ENCODE results near the gene LTF. TPM values are rescaled to one million over a fixed set of nuclear protein-coding genes. Genes with fewer than 3 reads are reported as not detected.
A peak's percentile ranks its signal among the peaks of the same experiment; 100 is the strongest.
"Not testable (repeated sequence)": the region's sequence is repeated elsewhere in the genome, so short reads cannot be mapped to it uniquely, and the experiment has no call there.

LTF gene
- polyA plus RNA-seq, 5 donors, result 3.1 to 7.1 (median 4.9) TPM

DNA sequence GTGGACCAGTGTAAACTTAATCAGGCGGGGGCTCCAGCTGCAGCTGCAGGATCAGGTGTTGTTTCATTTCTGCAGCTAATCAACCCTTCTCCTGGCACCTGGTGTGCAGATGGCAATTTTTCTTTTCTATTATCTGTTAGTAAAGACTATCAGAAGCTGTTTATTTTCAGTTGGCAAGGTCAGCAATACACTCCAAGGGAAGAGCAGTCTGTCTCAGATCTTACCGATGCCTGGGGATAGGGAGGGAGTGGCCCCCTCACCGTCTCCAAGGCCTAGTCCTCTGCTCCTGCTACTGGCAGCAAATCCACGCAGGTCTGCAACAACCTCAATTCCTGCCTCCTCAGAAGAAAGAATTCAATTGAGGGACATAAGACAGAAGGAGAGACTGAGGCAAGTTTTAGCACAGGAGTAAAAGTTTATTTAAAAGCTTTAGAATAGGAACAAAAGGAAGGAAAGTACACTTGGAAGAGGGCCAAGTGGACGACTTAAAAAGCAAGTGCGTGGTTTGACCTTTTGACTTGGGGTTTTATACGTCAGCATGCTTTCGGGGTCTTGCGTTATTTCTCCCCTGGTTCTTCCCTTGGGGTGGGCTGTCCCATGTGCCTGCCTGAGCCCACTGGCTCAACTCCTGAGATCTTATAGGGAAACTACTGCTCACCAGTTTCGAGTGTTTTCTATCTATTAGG lies 48.4 kb downstream of the LTF start:
- no peak for DNase-seq

DNA sequence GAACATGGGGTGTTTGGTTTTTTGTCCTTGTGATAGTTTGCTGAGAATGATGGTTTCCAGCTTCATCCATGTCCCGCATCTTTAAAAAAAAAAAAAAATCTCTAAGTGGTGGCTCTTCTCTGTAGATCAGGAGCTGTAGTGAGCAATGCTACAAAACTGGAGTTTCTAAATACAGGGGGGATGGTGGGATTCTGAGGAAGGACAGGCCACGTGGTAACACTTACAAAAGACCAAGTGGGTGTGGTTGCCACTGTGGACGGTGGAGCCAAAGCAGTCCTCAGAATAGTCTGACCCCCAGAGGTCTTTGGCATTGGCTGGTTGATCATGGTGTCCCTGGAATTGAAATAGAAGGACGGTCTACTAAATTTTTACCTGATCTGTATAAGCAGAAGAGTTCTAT lies 50.0 kb downstream of the LTF start:
- DNase-seq, result no peak

DNA sequence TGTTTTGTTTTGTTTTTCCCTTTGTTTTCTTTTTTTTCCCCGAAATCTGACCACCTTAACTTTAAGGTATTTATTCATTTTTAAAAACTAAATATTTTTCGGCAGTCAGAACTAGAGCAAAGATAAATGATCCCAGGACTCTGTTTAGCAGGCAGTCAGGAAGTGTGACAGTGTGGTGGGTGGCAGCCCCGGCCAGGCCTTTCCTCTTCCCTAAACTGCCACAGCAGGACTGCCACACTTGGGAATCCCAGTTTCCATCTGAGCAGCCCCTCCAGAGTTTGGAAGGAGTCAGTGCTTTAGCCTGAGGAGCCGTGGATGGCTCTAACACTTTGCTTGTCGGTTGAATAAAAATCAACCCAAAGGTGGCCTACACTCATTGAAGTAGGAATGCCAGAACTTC lies 50.8 kb downstream of the LTF start:
- DNase-seq, result no peak

DNA sequence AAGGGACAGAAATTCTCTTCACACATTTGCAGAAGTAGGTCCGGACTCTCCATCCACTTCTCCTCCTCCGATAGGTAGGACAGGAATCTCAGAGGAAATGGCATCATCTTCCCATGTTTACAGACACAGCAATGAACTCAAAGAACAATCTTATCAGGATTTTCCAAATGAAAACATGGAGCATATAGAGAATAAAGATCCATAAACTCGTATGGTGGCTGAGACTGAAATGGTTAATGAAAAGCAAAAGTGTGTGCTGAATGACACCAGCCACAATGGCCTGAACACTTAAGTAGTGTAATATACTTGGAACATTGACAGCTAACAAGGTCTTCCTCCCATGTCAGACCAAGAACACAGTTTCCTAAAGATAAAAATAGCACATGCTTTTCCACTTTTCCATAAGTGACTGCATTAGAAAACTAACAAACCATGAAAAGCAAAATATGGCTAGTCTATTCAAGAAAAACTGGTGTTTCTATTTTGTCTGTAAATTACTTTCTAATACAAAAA lies 51.9 kb downstream of the LTF start:
- DNase-seq, result no peak

DNA sequence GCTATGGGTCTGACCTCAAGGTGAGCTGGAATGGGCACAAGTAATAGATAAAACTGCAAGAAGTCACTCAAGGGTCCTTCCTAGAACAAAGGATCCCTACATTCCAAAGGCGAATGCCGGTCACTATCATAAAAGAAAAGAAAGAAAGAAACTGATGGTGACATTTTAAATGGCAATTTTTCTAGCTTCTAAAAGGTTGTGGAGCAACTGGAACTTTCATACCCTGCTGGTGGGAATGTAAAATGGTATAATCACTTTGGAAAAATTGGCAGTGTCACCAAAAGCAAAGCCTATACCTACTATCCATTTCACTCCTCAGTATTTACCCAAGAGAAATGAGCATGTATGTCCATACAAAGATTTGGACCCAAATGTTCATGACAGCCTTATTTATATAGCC lies 53.4 kb downstream of the LTF start:
- DNase-seq, result no peak

DNA sequence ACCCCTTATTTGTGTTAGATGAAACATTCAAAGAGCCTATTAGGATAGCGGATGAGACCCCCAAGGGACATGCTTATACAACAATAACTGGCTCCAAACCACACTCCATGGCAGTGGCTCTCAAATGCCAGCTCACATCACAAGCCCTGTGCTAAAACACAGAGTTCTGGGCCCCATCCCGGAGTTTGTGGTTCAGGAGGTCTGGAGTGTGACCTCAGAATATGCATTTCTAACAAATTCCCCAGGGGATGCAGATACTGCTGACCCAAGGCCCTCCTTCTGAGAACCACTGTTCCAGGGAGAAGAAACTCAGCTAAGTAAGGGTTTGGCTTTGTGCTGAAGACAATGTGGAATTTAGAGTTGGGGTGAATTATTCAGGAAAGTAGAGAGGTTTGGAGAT lies 54.0 kb downstream of the LTF start:
- DNase-seq, result no peak

DNA sequence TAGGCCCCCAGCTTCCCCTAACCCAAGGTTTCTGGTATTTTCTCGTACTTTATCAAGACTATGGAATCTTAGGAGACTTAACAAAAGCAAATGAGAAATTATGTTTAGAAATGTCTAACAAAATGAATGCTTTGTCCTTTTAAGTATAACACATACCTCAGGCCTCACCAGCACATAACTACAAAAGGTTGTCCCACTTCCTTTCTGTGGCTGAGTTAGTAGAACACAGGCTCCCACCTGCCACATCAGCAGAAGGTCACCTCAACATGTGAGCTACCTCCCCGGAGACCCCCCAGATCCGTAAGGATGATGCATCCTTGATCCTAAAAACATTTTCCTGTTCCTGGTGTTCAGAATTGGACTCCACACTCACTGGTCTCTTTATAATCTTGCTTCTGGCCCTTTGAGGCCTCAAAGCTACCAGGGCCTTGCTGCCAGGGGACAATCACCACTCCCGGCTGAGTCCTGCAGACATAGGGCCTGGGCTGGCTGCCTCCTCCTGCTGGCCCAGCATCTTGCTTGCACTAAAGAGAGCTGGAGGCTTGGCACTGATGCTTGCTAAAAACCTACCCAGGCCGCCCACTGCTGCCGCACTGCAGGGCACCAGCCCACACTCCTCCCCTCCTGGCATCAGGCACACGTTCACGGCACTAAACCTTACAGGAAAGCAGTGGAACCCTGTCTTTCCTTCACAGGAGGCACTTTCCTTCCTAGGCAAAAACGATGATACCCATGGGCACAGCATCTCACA lies 54.8 kb downstream of the LTF start:
- DNase-seq, result no peak

DNA sequence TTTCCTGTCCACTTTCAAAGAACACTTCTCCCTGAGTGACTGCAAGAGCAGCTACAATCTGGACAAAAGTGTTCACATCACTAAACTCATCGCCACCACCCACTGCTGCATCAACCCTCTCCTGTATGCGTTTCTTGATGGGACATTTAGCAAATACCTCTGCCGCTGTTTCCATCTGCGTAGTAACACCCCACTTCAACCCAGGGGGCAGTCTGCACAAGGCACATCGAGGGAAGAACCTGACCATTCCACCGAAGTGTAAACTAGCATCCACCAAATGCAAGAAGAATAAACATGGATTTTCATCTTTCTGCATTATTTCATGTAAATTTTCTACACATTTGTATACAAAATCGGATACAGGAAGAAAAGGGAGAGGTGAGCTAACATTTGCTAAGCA lies 55.9 kb downstream of the LTF start:
- DNase-seq, result no peak

DNA sequence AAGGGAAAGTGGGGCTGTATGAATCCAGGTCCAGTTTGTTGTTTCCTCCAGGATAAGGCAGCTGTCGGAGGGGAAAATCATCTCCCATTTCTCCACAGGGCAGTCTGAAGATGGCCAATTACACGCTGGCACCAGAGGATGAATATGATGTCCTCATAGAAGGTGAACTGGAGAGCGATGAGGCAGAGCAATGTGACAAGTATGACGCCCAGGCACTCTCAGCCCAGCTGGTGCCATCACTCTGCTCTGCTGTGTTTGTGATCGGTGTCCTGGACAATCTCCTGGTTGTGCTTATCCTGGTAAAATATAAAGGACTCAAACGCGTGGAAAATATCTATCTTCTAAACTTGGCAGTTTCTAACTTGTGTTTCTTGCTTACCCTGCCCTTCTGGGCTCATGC lies 56.7 kb downstream of the LTF start:
- no peak for DNase-seq

DNA sequence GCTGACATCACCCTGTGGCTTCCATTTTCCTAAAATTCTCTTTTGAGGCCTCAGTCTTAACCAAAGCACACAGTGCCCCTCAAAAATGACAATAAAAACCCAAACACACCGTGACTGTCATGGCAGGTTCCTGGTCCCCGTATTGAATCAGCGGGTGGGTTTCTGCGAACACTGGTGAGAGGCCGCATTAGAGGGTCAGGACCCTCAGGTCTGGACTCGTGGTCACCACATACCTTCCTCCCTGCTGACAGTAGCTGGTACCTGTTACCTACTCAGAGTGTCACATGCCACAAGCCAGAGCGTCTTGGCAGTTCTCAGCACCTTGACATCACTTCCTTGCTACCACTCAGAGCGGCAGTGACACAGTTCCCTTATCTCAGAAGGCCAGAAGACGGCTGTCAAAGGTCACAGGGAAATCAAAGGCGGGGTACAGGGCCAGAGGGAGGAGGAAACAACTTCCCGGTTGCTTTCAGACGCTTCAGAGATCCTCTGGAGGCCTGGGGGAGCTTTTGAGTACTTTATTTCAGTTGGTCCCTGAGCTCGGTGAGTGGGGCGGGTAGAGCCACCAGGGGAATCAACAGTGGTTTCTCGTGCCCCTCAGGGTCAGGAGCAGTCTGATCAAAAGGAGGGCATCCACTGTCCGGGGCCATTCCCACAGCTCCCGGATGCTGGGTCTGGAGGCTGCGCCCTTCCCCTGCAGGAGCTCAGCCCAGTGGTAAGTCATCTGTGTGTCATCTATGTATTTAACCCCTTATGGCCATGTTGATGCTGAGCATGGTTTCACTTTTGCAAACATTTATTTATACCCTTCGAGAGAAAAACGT lies 57.7 kb downstream of the LTF start, which contains the start of the genes CCR5AS and CCRL2:
TSS of gene CCR5AS (minus strand) at position 279 of the 824 bp plus-strand sequence.
TSS of gene CCRL2 (plus strand) at position 472 of the 824 bp plus-strand sequence. CDS start 821 bp downstream, outside the sequence.
- DNase-seq, result peak in 1 of 2 donors; percentile 45

DNA sequence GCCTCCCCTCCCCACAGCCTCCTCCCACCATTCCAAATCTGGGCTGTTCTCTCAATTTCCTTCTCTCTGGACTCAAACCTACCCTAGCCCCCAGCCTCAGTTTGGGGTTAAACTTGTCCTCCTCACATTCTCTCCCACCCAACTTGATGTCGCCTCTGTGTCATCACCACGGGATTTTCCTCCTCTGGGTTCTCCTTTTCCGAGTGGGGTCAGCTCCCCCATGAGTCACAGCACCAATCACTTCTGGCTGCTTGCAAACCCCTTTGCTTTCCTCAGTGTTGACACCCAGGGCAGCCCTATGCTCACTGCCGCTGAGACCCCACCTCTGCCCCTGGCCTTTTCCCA lies 58.3 kb downstream of the LTF start:
- DNase-seq, result no peak

DNA sequence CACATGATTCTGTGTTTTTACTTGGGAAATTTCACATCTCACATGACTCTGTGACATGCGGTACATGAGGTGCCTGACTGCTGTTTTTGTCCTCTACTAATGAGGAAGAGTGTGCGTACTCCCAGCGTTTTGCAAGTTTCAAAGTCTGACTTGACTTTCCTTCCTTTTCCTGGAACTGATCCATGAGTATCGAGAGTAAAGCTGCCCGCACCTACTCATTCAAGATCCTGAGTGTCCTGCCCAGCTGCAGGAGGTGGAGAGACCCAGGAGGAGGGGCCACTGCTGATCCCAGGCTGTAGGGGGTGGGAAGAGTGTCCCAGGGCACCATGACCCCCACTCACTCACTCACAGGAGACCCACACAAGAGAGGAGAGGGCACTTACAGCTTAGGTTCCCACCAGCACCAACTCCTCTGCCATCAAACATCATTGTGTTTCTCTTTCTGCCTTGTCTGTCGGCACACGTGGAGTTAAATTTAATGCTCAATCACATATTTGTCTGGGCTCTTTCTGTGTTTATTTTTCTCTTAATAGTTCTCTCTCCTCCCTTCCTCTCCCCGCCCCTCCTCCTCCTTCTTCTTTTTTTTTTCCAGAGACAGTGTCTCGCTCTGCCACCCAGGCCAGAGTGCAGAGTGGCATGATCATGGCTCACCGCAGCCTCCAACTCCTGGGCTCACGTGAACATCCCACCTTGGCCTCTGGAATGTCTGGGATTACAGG lies 59.2 kb downstream of the LTF start:
- DNase-seq, result peak in 1 of 2 donors; percentile 42

DNA sequence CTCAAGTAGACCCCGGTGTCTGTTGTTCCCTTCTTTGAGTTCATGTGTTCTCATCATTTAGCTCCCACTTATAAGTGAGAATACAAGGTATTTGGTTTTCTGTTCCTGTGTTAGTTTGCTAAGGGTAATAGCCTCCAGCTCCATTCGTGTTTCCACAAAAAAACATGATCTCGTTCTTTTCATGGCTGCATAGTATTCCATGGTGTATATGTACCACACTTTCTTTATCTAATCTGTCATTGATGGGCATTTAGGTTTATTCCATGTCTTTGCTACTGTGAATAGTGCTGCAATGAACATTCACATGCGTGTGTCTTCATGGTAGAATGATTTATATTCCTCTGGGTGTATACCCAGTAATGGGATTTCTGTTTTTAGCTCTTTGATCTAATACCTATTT lies 61.8 kb downstream of the LTF start:
- not testable (repeated sequence) for DNase-seq

DNA sequence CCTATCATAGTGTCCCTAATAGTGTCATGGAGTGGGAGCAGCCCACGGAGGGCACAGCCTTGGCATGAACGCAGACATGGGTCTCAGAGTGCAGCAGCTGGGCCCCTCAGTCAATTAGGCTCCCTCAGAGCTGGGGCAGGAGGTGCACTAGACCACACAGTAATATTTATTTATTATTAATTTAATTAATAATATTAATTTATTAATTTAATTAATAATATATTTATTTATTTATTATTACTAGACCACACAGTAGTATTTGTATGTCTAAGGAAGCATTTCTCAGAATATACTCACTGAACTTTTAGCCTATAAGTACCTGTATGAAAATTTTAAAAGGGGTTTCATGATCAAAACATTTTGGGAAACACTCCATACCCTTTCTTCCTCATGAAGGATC lies 63.1 kb downstream of the LTF start:
- no peak for DNase-seq

DNA sequence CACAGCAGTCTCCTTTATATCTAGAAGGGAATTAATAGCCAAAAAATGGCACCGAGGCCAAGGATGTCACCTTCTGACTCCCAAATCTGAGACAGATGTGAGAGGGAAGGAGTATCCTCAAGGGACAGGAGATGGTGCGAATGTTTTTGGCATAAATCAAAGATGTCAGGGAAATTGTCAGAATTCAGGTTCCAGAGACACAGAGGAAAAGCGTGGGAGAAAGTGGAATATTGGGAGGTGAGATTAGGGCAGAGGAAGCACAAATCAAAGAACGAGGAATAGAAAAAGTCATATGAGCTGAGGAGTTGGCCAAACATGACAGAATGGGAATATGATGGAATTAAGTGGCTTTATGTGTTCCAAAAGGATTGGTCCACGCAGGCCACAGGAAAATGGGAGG lies 63.9 kb downstream of the LTF start:
- DNase-seq, result no peak

DNA sequence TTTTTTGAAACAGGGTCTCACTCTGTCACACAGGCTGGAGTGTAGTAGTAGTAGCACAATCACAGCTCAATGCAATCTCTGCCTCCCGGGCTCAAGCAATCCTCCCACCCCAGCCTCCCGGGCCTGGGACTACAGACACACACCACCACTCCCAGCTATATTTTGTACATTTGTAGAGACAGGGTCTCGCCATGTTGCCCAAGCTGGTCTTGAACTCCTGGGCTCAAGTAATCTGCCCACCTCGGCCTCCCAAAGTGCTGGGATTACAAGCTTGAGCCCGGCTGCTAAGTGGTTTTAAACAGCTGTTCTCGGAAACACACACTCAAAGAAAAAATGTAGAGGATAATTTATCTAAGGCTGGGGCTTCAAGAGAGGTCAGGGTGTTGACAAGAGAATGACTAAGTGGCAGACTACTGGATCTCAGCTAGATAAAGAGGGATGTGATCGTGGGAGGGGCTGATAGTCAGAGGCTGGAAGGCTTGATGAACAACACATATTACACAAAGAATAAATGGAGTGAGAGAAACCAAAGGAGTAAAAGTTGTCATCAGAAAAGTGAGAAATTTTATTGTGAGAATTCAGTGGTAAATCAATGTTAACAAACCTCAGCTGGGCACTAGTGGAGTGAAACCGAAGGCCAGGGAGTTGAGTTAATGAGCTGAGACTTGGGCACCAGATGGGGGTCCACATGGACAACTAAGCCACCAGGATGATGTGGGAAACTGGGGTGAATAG lies 64.5 kb downstream of the LTF start:
- DNase-seq, result peak; percentile 69 to 77

DNA sequence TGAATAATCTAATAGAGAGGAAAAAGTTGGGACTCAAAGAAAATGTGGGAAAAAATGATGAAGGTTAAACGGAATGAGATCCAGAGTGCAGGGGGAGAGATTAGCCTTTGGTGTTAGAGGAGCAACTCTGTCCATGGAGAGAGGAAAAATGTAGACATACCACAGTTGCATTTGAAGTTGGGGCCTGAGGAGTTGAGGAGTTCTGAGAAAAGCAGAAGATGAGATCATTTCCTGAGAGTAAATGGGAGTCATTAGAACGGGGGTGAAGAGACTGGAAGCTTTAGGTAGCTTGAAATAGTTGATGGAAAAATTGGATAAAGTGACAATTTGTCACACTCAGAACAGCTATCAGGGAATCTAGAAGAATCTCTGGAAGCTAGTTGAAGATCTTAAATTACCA lies 65.1 kb downstream of the LTF start:
- no peak for DNase-seq

DNA sequence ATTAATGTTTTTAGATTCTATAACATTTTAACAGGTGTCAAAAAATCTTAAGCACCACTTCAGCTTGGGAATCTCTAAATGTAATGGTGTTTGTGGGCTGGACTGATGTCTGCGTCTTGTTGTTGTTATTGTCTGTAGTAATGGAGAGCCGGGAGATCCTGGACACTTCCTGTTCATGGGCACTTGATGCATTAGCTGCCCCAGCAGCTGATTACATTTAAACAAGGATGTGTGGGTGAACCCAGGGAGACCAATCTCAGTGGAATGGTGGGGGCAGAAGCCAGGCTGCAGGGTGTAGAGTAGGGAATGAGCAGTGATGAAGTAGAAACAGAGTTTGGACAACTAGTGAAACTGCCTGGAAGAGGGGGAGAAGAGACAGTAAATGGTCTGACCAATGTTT lies 65.6 kb downstream of the LTF start:
- DNase-seq, result no peak

DNA sequence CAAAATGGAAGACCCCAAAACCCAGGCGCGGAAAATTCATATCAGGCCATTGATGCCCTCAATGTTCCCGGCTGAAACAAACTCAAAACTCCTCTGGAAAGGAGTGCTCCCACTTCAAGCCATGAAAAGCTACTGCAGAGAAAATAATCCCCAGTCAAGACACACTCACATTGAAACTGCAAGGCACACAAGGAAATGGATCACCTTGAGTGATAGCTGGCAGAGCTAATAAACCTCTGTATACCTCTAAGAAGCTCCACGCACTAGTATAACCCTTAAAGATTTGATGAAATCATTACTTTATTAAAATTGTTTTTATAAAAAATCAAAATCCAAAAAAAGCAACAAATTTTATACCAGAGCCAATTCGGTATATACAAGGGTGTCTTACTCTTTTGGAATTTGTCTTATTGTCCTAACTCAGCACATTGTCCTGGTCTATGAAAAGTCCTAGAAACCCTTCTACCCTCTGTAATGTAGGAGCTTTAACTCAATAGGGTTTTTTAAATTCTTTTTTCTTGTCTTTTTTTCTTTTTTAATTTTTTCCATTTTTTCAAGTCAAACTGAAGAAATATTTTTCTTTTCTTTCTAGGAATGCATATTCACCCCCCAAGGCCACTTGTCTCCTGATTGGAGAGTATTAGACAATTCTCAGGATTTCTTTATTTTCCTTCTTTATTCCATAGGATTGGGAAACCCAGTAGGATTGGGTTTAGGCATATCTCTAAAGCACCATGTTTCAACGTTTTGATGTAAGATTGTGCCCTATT lies 66.3 kb downstream of the LTF start:
- DNase-seq, result no peak

DNA sequence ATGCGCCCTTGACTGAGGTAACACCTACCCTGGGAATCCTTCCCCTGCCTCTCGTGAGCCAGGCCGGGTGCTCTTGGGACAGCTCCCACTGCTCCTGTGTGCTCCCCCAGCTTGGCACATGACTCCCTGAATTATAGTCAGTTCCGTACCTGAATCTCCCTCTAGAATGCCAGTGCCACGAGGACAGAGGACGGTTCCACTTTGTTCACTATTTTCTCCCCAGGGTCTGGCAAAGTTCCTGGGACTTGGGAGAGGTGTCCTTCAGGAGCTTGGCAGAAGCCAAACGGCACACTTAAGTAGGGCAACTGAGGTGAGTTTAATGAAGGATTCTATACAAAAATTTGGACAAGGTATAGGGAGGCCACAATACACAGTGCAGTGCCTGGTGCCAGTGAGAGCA lies 67.6 kb downstream of the LTF start:
- no peak for DNase-seq
